Astrocyte of the cerebellum (primary cell): ENCODE results near the gene ECPAS.
"Not testable (repeated sequence)": the region's sequence is repeated elsewhere in the genome, so short reads cannot be mapped to it uniquely, and the experiment has no call there.

ENCODE experiments used
- DNase-seq: peaks from one replicate; pipeline ENCODE4 v3.0.0-alpha.2; 2011; ENCODE audit warnings: low read depth
- H3K4me3 ChIP-seq: 2 replicates; pipeline ENCODE4 v1.5.1; 2011; ENCODE audit warnings: mild to moderate bottlenecking, low read depth, low read length, moderate library complexity
- in situ Hi-C: cut with HindIII; loops from 2 replicates; pipeline ENCODE4 v1.10.0; 2017; ENCODE audit warnings: low sequenced_read_pairs
- TF ChIP-seq, protein P1 (sequence below): IDR thresholded peaks from 2 replicates; pipeline ENCODE4 v1.5.1; 2012; ENCODE audit warnings: low read length, low read depth, moderate library complexity, mild to moderate bottlenecking; ENCODE audit errors: missing control alignments

Gene ECPAS

GRCh38 chr9:111455638-111456037, 28.5 kb downstream of the ECPAS start:
- no peak overlapping the region for H3K4me3 ChIP-seq
- no peak for DNase-seq
- in situ Hi-C loops: no loop called here
- TF ChIP-seq, protein P1, sequence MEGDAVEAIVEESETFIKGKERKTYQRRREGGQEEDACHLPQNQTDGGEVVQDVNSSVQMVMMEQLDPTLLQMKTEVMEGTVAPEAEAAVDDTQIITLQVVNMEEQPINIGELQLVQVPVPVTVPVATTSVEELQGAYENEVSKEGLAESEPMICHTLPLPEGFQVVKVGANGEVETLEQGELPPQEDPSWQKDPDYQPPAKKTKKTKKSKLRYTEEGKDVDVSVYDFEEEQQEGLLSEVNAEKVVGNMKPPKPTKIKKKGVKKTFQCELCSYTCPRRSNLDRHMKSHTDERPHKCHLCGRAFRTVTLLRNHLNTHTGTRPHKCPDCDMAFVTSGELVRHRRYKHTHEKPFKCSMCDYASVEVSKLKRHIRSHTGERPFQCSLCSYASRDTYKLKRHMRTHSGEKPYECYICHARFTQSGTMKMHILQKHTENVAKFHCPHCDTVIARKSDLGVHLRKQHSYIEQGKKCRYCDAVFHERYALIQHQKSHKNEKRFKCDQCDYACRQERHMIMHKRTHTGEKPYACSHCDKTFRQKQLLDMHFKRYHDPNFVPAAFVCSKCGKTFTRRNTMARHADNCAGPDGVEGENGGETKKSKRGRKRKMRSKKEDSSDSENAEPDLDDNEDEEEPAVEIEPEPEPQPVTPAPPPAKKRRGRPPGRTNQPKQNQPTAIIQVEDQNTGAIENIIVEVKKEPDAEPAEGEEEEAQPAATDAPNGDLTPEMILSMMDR: no peak

DNA sequence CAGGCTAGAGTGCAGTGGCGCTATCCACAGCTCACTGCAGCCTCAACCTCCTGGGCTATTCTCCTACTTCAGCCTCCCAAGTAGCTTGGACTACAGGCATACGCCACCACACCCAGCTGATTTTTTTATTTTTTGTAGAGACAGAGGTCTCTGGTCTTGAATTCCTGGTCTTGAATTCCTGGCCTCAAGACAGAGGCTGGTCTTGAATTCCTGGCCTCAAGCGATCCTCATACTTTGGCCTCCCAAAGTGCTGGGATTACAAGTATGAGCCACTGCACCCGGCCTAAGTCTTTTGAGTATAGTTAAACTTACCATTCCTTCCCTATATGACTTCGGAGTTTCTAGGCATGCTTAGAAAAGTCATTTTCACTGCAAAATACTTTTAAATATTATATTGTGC, 29.4 kb downstream of the ECPAS start:
- in situ Hi-C loops: loop anchor here (5.0 kb wide), 1 partner anchor 63 kb away; no protein-coding TSS in a partner anchor
- no peak for DNase-seq
- H3K4me3 ChIP-seq: no peak overlapping the region
- TF ChIP-seq, protein P1: no peak

- TF ChIP-seq, protein P1: no peak
- in situ Hi-C loops: loop anchor here (5.0 kb wide), 1 partner anchor 66 kb away; no protein-coding TSS in a partner anchor
- no peak for DNase-seq
- H3K4me3 ChIP-seq: no peak overlapping the region
These were observed 32.6 kb downstream of the ECPAS start for GRCh38 chr9:111451570-111451969.

DNA sequence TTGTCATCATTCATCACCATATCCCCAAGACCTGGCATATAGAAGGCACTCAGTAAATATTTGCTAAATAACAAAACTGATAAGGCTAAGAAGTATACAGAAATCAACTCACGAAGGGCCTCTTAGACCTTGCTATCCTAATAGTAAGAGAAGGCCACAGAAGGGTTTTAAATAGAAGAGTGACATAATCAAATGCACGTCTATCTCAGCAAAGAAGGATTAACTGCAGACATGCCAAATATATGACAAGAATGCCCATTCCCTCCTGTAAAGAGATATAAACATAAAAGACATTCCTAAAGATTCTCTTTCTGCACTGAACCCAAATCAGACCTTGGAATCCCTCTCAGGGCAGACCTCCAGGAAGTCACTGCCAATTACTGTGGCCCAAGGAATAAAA, 34.1 kb downstream of the ECPAS start:
- H3K4me3 ChIP-seq: no peak overlapping the region
- in situ Hi-C loops: loop anchor here (5.0 kb wide), 1 partner anchor 67 kb away; no protein-coding TSS in a partner anchor
- DNase-seq: no peak
- TF ChIP-seq, protein P1: no peak

GRCh38 chr9:111449705-111450104, 34.5 kb downstream of the ECPAS start:
- no peak overlapping the region for H3K4me3 ChIP-seq
- no peak for DNase-seq
- in situ Hi-C loops: loop anchor here (5.0 kb wide), 1 partner anchor 68 kb away; no protein-coding TSS in a partner anchor
- TF ChIP-seq, protein P1: no peak

DNA sequence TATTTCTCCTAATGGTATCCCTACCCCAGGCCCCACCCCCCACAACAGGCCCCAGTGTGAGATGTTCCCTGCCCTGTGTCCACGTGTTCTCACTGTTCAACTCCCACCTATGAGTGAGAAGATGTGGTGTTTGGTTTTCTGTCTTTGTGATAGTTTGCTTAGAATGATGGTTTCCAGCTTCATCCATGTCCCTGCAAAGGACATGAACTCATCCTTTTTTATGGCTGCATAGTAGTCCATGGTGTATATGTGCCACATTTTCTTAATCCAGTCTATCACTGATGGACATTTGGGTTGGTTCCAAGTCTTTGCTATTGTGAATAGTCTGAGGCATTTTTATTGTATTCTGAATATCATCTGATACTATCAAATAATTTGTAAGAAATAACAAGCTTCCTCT, 38.4 kb downstream of the ECPAS start:
- in situ Hi-C loops, H3K4me3 ChIP-seq: not testable (repeated sequence)

GRCh38 chr9:111443454-111443853, 40.7 kb downstream of the ECPAS start:
- no peak overlapping the region for H3K4me3 ChIP-seq
- in situ Hi-C loops: no loop called here
- TF ChIP-seq, protein P1: no peak
- DNase-seq: no peak

More for the DNA sequence above, 38.4 kb downstream of the ECPAS start:
- DNase-seq: not testable (repeated sequence)
